H9 (cell line): ENCODE data around the gene VAV3. TPM values are rescaled to one million over a fixed set of nuclear protein-coding genes. Genes with fewer than 3 reads are reported as not detected.

Experiments
- DNase-seq: peaks from one replicate; pipeline ENCODE4 v3.0.0-alpha.2; 2017
- H2AFZ ChIP-seq: one replicate; pipeline ENCODE4 v1.6.1; 2013; ENCODE audit warnings: mild to moderate bottlenecking, low read length, control low read depth, moderate library complexity
- H2AK5ac ChIP-seq: 2 replicates; pipeline ENCODE4 v1.6.1; 2013; ENCODE audit warnings: low read length, control low read depth, mixed read lengths; ENCODE audit not compliant: insufficient read length
- H2BK120ac ChIP-seq: one replicate; pipeline ENCODE4 v1.6.1; 2013; ENCODE audit warnings: low read depth, mild to moderate bottlenecking, low read length, control low read depth, inconsistent platforms; ENCODE audit not compliant: poor library complexity, severe bottlenecking
- H2BK12ac ChIP-seq: 2 replicates; pipeline ENCODE4 v1.6.1; 2013; ENCODE audit warnings: low read length, control low read depth, mixed read lengths, low read depth; ENCODE audit not compliant: insufficient read length
- H2BK15ac ChIP-seq: 2 replicates; pipeline ENCODE4 v1.6.1; 2013; ENCODE audit warnings: low read depth, low read length, control low read depth
- H2BK20ac ChIP-seq: one replicate; pipeline ENCODE4 v1.6.1; 2013; ENCODE audit warnings: low read depth, mild to moderate bottlenecking, low read length, control low read depth, inconsistent platforms; ENCODE audit not compliant: poor library complexity, severe bottlenecking
- H2BK5ac ChIP-seq: 2 replicates; pipeline ENCODE4 v1.6.1; 2013; ENCODE audit warnings: low read length, control low read depth, mixed read lengths; ENCODE audit not compliant: insufficient read length
- H3K14ac ChIP-seq: 2 replicates; pipeline ENCODE4 v1.6.1; 2013; ENCODE audit warnings: low read length, control low read depth; ENCODE audit not compliant: insufficient read depth
- H3K18ac ChIP-seq: 2 replicates; pipeline ENCODE4 v1.6.1; 2013; ENCODE audit warnings: low read depth, mild to moderate bottlenecking, mixed read lengths, low read length, control low read depth; ENCODE audit not compliant: insufficient read length
- H3K23ac ChIP-seq: 2 replicates; pipeline ENCODE4 v1.6.1; 2013; ENCODE audit warnings: low read length, control low read depth, mixed read lengths, low read depth; ENCODE audit not compliant: insufficient read length
- H3K23me2 ChIP-seq: 2 replicates; pipeline ENCODE4 v1.6.1; 2013; ENCODE audit warnings: low read depth, mild to moderate bottlenecking, mixed read lengths, low read length, control low read depth; ENCODE audit not compliant: insufficient read length, poor library complexity, severe bottlenecking
- H3K27ac ChIP-seq: 2 replicates; pipeline ENCODE4 v1.5.1; 2013; ENCODE audit warnings: low read length, control low read depth, mixed read lengths, low read depth; ENCODE audit not compliant: insufficient read length
- H3K27me3 ChIP-seq: 2 replicates; pipeline ENCODE4 v1.6.1; 2013; ENCODE audit warnings: low read length, control low read depth, inconsistent platforms; ENCODE audit not compliant: insufficient read depth
- H3K4ac ChIP-seq: 2 replicates; pipeline ENCODE4 v1.6.1; 2013; ENCODE audit warnings: low read depth, mild to moderate bottlenecking, control low read depth, inconsistent platforms, low read length, moderate library complexity
- H3K4me1 ChIP-seq: 2 replicates; pipeline ENCODE4 v1.6.1; 2013; ENCODE audit warnings: low read length, control low read depth, inconsistent platforms; ENCODE audit not compliant: insufficient read depth
- H3K4me2 ChIP-seq: 2 replicates; pipeline ENCODE4 v1.6.1; 2013; ENCODE audit warnings: low read length, control low read depth, mixed read lengths; ENCODE audit not compliant: insufficient read length, insufficient read depth
- H3K56ac ChIP-seq: 2 replicates; pipeline ENCODE4 v1.6.1; 2013; ENCODE audit warnings: low read depth, mild to moderate bottlenecking, mixed read lengths, low read length, control low read depth; ENCODE audit not compliant: insufficient read length
- H3K79me1 ChIP-seq: 2 replicates; pipeline ENCODE4 v1.6.1; 2013; ENCODE audit warnings: low read depth, mild to moderate bottlenecking, moderate library complexity, low read length, control low read depth, inconsistent platforms; ENCODE audit not compliant: insufficient read depth, poor library complexity, severe bottlenecking
- H3K79me2 ChIP-seq: 2 replicates; pipeline ENCODE4 v1.6.1; 2013; ENCODE audit warnings: low read length, control low read depth, inconsistent platforms; ENCODE audit not compliant: insufficient read depth
- H3K9ac ChIP-seq: 2 replicates; pipeline ENCODE4 v1.6.1; 2013; ENCODE audit warnings: low read length, control low read depth, mixed read lengths; ENCODE audit not compliant: insufficient read length; ENCODE audit errors: extremely low read depth
- H3K9me3 ChIP-seq: one replicate; pipeline ENCODE4 v1.6.1; 2013; ENCODE audit warnings: low read depth, low read length, inconsistent platforms; ENCODE audit not compliant: control insufficient read depth
- H3T11ph ChIP-seq: one replicate; pipeline ENCODE4 v1.6.1; 2013; ENCODE audit warnings: mild to moderate bottlenecking, low read length, control low read depth, inconsistent platforms
- H4K20me1 ChIP-seq: one replicate; pipeline ENCODE4 v1.6.1; 2013; ENCODE audit not compliant: control insufficient read depth, insufficient read length, insufficient read depth
- H4K5ac ChIP-seq: 2 replicates; pipeline ENCODE4 v1.6.1; 2013; ENCODE audit warnings: low read depth, mild to moderate bottlenecking, mixed read lengths, low read length, control low read depth; ENCODE audit not compliant: insufficient read length
- H4K8ac ChIP-seq: replicated peaks from 2 replicates; pipeline ENCODE4 v1.6.1; 2013; ENCODE audit warnings: low read length, control low read depth, mixed read lengths, low read depth; ENCODE audit not compliant: insufficient read length
- H4K91ac ChIP-seq: 2 replicates; pipeline ENCODE4 v1.6.1; 2013; ENCODE audit warnings: low read depth, mild to moderate bottlenecking, moderate library complexity, mixed read lengths, low read length, control low read depth; ENCODE audit not compliant: insufficient read length
- H3K27ac Mint-ChIP-seq, 3 experiments: 2 replicates in 2 of 3; 3 replicates in 1 of 3; pipeline ENCODE4 v1.8.0; 2020 to 2021; ENCODE audit warnings: mixed read lengths in 3 of 3, mild to moderate bottlenecking in 1 of 3, moderate library complexity in 1 of 3
- H3K27me3 Mint-ChIP-seq: 2 replicates; pipeline ENCODE4 v1.8.0; 2021; ENCODE audit warnings: low read depth, mild to moderate bottlenecking, moderate library complexity, mixed read lengths
- H3K36me3 Mint-ChIP-seq, 3 experiments: 2 replicates in 2 of 3; 3 replicates in 1 of 3; pipeline ENCODE4 v1.8.0; 2020 to 2021; ENCODE audit warnings: low read depth in 3 of 3, mixed read lengths in 3 of 3; ENCODE audit not compliant: insufficient read depth in 1 of 3
- H3K4me1 Mint-ChIP-seq, 2 experiments: 2 replicates each; pipeline ENCODE4 v1.8.0; 2020; ENCODE audit warnings: mixed read lengths in 2 of 2
- H3K4me3 Mint-ChIP-seq, 2 experiments: 2 replicates in 1 of 2; 3 replicates in 1 of 2; pipeline ENCODE4 v1.8.0; 2020 to 2021; ENCODE audit warnings: mild to moderate bottlenecking in 2 of 2, mixed read lengths in 2 of 2, moderate library complexity in 1 of 2
- H3K9me3 Mint-ChIP-seq, 2 experiments: 2 replicates in 1 of 2; 3 replicates in 1 of 2; pipeline ENCODE4 v1.8.0; 2020; ENCODE audit warnings: mild to moderate bottlenecking in 2 of 2, mixed read lengths in 2 of 2, moderate library complexity in 1 of 2
- WGBS: extraction: QIAGEN DNeasy Blood & Tissue Kit; methylation state at CpG from one replicate; pipeline ENCODE4 v1.1.7; 2013; ENCODE audit warnings: missing lambda C conversion rate, low lambda C conversion rate, mixed read lengths; ENCODE audit not compliant: insufficient read length; ENCODE audit errors: extremely low coverage; 5-methylcytosine and 5-hydroxymethylcytosine counted together
- total RNA-seq: library from RNA; stranded (reverse); gene quantifications from 2 replicates; pipeline ENCODE4 v1.2.1, GENCODE V29; 2021
- TF ChIP-seq, protein P1 (sequence below): fragments of 200-600 bp; sonication (generic); conservative IDR thresholded peaks from 3 replicates; pipeline ENCODE4 v1.8.0; 2021; ENCODE audit warnings: antibody characterized with exemption, mild to moderate bottlenecking

The VAV3 gene
- total RNA-seq, 1 experiment from 2014 or later: 5.1 TPM

DNA sequence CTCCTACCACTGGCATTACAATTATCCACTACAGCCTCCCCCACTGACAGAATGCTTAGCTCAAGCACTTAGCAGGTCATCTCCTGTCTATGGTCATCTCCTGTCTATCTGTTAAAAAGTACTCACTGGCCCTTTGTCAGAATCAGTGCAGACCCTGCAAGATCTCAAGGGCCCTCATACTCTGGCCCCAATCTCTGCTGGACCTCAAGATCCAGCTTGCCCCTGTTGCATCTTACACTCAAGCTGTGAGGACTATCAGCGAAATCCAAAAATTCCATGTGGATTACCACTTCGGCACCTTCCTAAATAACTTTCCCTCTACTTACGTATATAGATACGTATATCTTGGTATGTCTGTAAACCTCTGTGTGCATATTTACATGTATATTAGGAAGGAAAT is 101.6 kb downstream of the VAV3 start:
- Histone ChIP-seq H3K56ac (no peak overlapping the region), H3K18ac (no peak overlapping the region), H4K20me1 (no peaks in the 10 kb centered on the region), H3K27me3 (no peaks in the 10 kb centered on the region), H3K79me2 (no peaks in the 10 kb centered on the region), H3K23me2 (no peaks in the 10 kb centered on the region), H4K8ac (no peak overlapping the region), H3T11ph (no peak overlapping the region), H4K5ac (no peak overlapping the region), H3K9ac (no peak overlapping the region), H2BK12ac (no peak overlapping the region), H3K23ac (no peak overlapping the region), H3K14ac (no peak overlapping the region), H4K91ac (no peak overlapping the region), H3K79me1 (no peaks in the 10 kb centered on the region), H2BK5ac (no peak overlapping the region), H2AK5ac (no peak overlapping the region), H3K27ac (no peak overlapping the region), H2BK120ac (no peak overlapping the region), H2BK15ac (no peak overlapping the region), H3K9me3 (no peaks in the 10 kb centered on the region), H2AFZ (no peak overlapping the region), H3K4me1 (peaks cover 9% of the 10 kb centered on the region), H3K4ac (no peak overlapping the region), H3K4me2 (no peak overlapping the region), H2BK20ac (no peak overlapping the region)
- DNase-seq: no peak
- WGBS: no CpG with 5 or more reads among the region's 4 CpGs
- TF ChIP-seq, protein P1, sequence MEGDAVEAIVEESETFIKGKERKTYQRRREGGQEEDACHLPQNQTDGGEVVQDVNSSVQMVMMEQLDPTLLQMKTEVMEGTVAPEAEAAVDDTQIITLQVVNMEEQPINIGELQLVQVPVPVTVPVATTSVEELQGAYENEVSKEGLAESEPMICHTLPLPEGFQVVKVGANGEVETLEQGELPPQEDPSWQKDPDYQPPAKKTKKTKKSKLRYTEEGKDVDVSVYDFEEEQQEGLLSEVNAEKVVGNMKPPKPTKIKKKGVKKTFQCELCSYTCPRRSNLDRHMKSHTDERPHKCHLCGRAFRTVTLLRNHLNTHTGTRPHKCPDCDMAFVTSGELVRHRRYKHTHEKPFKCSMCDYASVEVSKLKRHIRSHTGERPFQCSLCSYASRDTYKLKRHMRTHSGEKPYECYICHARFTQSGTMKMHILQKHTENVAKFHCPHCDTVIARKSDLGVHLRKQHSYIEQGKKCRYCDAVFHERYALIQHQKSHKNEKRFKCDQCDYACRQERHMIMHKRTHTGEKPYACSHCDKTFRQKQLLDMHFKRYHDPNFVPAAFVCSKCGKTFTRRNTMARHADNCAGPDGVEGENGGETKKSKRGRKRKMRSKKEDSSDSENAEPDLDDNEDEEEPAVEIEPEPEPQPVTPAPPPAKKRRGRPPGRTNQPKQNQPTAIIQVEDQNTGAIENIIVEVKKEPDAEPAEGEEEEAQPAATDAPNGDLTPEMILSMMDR: no peak
- H3K36me3 Mint-ChIP-seq: peaks cover 5 to 7% (median 6%) of the 10 kb centered on the region in 3 experiments; a peak in 5 of 7 replicates
- no peaks in the 10 kb centered on the region; the same call in 1 of the 2 replicates for H3K27me3 Mint-ChIP-seq
- no peak overlapping the region for H3K27ac Mint-ChIP-seq
- peaks cover 0 to 6% of the 10 kb centered on the region in 2 experiments; a peak in 3 of 5 replicates for H3K9me3 Mint-ChIP-seq
- H3K4me1 Mint-ChIP-seq: peaks cover 56 to 59% of the 10 kb centered on the region in 2 experiments
- H3K4me3 Mint-ChIP-seq: no peak overlapping the region
